Panc1 (cell line): ENCODE measurements around the gene DLGAP4. TPM values are rescaled to one million over a fixed set of nuclear protein-coding genes. Genes with fewer than 3 reads are reported as not detected.

Source experiments
- ATAC-seq: fragments of 200-7000 bp; cut with Tn5 transposase; 2 replicates; pipeline ENCODE4 v1.9.1; 2020; ENCODE audit warnings: mild to moderate bottlenecking, moderate library complexity
- BruUV-seq: library from RNA; stranded (reverse); fragments of 400-500 nt; replicated peaks from 2 replicates; lab custom pipeline; 2021; lab: Mats Ljungman, UMichigan
- CTCF ChIA-PET: fragments of 300-600 bp; sonication (Branson Sonifier 250); formaldehyde crosslinking; loops from one replicate; lab custom pipeline; 2022; ENCODE audit warnings: antibody characterized with exemption; lab: Charles Lee
- POLR2A ChIA-PET: fragments of 300-600 bp; sonication (Branson Sonifier 250); formaldehyde crosslinking; loops from one replicate; lab custom pipeline; 2022; ENCODE audit warnings: antibody characterized with exemption; lab: Charles Lee
- DNase-seq: peaks from one replicate; pipeline ENCODE4 v3.0.0-alpha.2; 2010; ENCODE audit warnings: low read depth, low spot score
- H3K27ac ChIP-seq: 2 replicates; pipeline ENCODE4 v1.5.1; 2011; ENCODE audit warnings: mild to moderate bottlenecking, low read length, inconsistent platforms
- H3K27me3 ChIP-seq: fragments of 200-500 bp; sonication (Bioruptor generic); 2 replicates; pipeline ENCODE4 v1.6.0; 2014; ENCODE audit warnings: low read length, inconsistent platforms; ENCODE audit not compliant: control insufficient read depth, insufficient read depth
- H3K36me3 ChIP-seq: fragments of 200-500 bp; sonication (Bioruptor generic); 2 replicates; pipeline ENCODE4 v1.5.1; 2014; ENCODE audit warnings: inconsistent platforms, mild to moderate bottlenecking, low read length, moderate library complexity; ENCODE audit not compliant: control insufficient read depth, insufficient read depth
- H3K4me1 ChIP-seq: 2 replicates; pipeline ENCODE4 v1.5.1; 2011; ENCODE audit warnings: inconsistent platforms, mild to moderate bottlenecking, low read length, moderate library complexity; ENCODE audit not compliant: control insufficient read depth, insufficient read depth
- H3K4me3 ChIP-seq, 2 experiments: 2 replicates each; pipeline ENCODE4 v1.5.1; 2011 to 2012; ENCODE audit warnings: low read depth in 2 of 2, low read length in 2 of 2, mild to moderate bottlenecking in 2 of 2, inconsistent platforms in 1 of 2, moderate library complexity in 1 of 2
- H3K9me3 ChIP-seq: fragments of 200-500 bp; sonication (Bioruptor generic); 2 replicates; pipeline ENCODE4 v1.5.1; 2014; ENCODE audit warnings: low read depth, mild to moderate bottlenecking, inconsistent platforms, low read length, moderate library complexity; ENCODE audit not compliant: control insufficient read depth, insufficient read depth
- CTCF ChIP-seq: fragments of 450-650 bp; IDR thresholded peaks from 2 replicates; pipeline ENCODE4 v1.5.1; 2017; ENCODE audit warnings: mild to moderate bottlenecking
- POLR2AphosphoS5 ChIP-seq: IDR thresholded peaks from 2 replicates; pipeline ENCODE4 v1.6.1; 2012; ENCODE audit warnings: mild to moderate bottlenecking, low read depth, low read length, moderate library complexity
- REST ChIP-seq, 2 experiments: IDR thresholded peaks; 2 replicates each; pipeline ENCODE4 v1.6.1; 2011 to 2012; ENCODE audit warnings: low read depth in 2 of 2, control low read depth in 1 of 2, low read length in 1 of 2, mild to moderate bottlenecking in 1 of 2, moderate library complexity in 1 of 2; ENCODE audit not compliant: insufficient read depth in 1 of 2
- SIN3A ChIP-seq: IDR thresholded peaks from 2 replicates; pipeline ENCODE4 v1.6.1; 2012; ENCODE audit warnings: low read depth, mild to moderate bottlenecking, low read length, moderate library complexity, borderline replicate concordance; ENCODE audit not compliant: insufficient read depth
- TCF7L2 ChIP-seq: IDR thresholded peaks from 2 replicates; pipeline ENCODE4 v1.6.1; 2011; ENCODE audit warnings: mild to moderate bottlenecking, low read depth, low read length, inconsistent platforms
- in situ Hi-C: cut with HindIII; loops from 2 replicates; pipeline ENCODE4 v1.10.0; 2016; ENCODE audit warnings: low sequenced_read_pairs, low pct_unique_long_range_greater_than_20kb
- intact Hi-C: fragments of 100-400 bp; cut with micrococcal nuclease; formaldehyde crosslinking; loops from one replicate; pipeline ENCODE4 v1.10.0; 2022; ENCODE audit not compliant: unreplicated experiment
- total RNA-seq: library from RNA; stranded (reverse); gene quantifications from one replicate; pipeline ENCODE4 v1.2.1, GENCODE V29; 2021; ENCODE audit not compliant: unreplicated experiment

The DLGAP4 gene
- total RNA-seq, 1 experiment from 2014 or later = 52.5 TPM

DNA sequence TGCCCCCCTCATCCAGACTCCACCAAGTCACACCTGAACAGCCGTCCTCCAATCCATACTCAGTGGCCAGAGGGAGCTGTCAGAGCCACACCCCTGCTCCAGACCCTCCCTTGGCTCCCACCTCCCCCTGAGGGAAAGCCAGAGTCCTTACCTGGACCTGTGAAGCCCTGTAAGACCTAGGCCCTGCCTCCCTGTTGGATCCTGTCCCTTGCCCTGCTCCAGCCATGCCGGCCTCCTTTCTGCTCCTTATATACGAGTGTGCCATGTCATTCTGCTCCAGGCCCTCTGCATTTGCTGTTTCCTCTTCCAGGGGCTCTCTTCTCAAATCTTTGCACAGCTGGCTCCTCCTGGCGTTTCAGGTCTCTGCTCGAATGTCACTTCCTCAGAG is 134.9 kb downstream of the DLGAP4 start:
- H3K27ac ChIP-seq = no peak overlapping the region
- TF ChIP-seq REST (IDR thresholded peaks at IDR 0.05; ENCODE audit: insufficient read depth in 1 of 2, low read depth in 2 of 2, low read length in 1 of 2) (no peak), POLR2AphosphoS5 (no peak), TCF7L2 (no peak), SIN3A (no peak), CTCF (no peak)
- H3K27me3 ChIP-seq = no peaks in the 10 kb centered on the region
- H3K4me3 ChIP-seq = no peak overlapping the region
- H3K4me1 ChIP-seq = no peaks in the 10 kb centered on the region; the same call in 1 of the 2 replicates
- POLR2A ChIA-PET = no interaction called here
- no TSS peak for BruUV-seq
- intact Hi-C loops = no loop called here
- DNase-seq = no peak
- CTCF ChIA-PET = interaction anchor here (0.6 kb wide), 1 partner anchor 238 kb away, joined by 6 read pairs; no protein-coding TSS in a partner anchor
- H3K9me3 ChIP-seq = no peaks in the 10 kb centered on the region
- 0 out of 2 replicates have a peak, but pooled peaks have one; percentile 4 for ATAC-seq
- no peaks in the 10 kb centered on the region for H3K36me3 ChIP-seq
- in situ Hi-C loops = no loop called here

- no peak for DNase-seq
- no TSS peak for BruUV-seq
- H3K9me3 ChIP-seq = no peaks in the 10 kb centered on the region
- H3K36me3 ChIP-seq = no peaks in the 10 kb centered on the region
- no peaks in the 10 kb centered on the region for H3K27me3 ChIP-seq
- POLR2A ChIA-PET = no interaction called here
- TF ChIP-seq TCF7L2 (no peak), POLR2AphosphoS5 (no peak), REST (IDR thresholded peaks at IDR 0.05; ENCODE audit: insufficient read depth in 1 of 2, low read depth in 2 of 2, low read length in 1 of 2) (no peak), SIN3A (no peak), CTCF (no peak)
- CTCF ChIA-PET = interaction anchor here (0.6 kb wide), 1 partner anchor 239 kb away, joined by 6 read pairs; no protein-coding TSS in a partner anchor
- no peak for ATAC-seq
- intact Hi-C loops = no loop called here
- H3K27ac ChIP-seq = no peak overlapping the region
- in situ Hi-C loops = no loop called here
- H3K4me3 ChIP-seq = no peak overlapping the region
- no peaks in the 10 kb centered on the region; the same call in 1 of the 2 replicates for H3K4me1 ChIP-seq
Observed at GRCh38 chr20:36441416-36441815, 135.3 kb downstream of the DLGAP4 start.
